Right lobe of liver (tissue), 6 donors: ENCODE measurements around the gene SEMA3B. TPM values are rescaled to one million over a fixed set of nuclear protein-coding genes. Genes with fewer than 3 reads are reported as not detected.

Source experiments
- ATAC-seq, 4 donors: fragments of 200-7000 bp; cut with Tn5 transposase; one replicate each; pipeline ENCODE4 v1.9.1; 2020; ENCODE audit warnings: mild to moderate bottlenecking in 4 of 4, moderate library complexity in 4 of 4
- DNase-seq, 3 donors: peaks; one replicate each; pipeline ENCODE4 v3.0.0-alpha.2; 2020
- H3K27ac ChIP-seq, 3 donors: fragments of 200-600 bp; one replicate each; pipeline ENCODE4 v1.8.0; 2022
- H3K27me3 ChIP-seq, 2 donors: fragments of 200-600 bp; one replicate each; pipeline ENCODE4 v1.8.0; 2022
- H3K36me3 ChIP-seq, 4 donors: fragments of 200-600 bp; sonication (generic) in 1 of 4; one replicate each; pipeline versions ENCODE4 v1.5.1 to v1.8.0; 2017 to 2022; ENCODE audit warnings: control low read depth in 1 of 4
- H3K4me1 ChIP-seq, 4 donors: fragments of 200-600 bp; sonication (generic) in 1 of 4; one replicate each; pipeline versions ENCODE4 v1.5.1 to v1.8.0; 2017 to 2022; ENCODE audit warnings: control low read depth in 1 of 4
- H3K4me3 ChIP-seq, 3 donors: fragments of 200-600 bp; one replicate each; pipeline ENCODE4 v1.8.0; 2022
- H3K9me3 ChIP-seq, 4 donors: fragments of 200-600 bp; sonication (generic) in 1 of 4; one replicate each; pipeline versions ENCODE4 v1.5.1 to v1.8.0; 2017 to 2022; ENCODE audit warnings: control low read depth in 1 of 4
- POLR2A ChIP-seq: fragments of 450-650 bp; IDR thresholded peaks from one replicate; pipeline ENCODE4 v1.6.1; 2017; ENCODE audit warnings: antibody characterized with exemption, mild to moderate bottlenecking
- WGBS: methylation state at CpG from one replicate; pipeline ENCODE4 v1.1.6; 2018; ENCODE audit warnings: low coverage, low lambda C conversion rate; ENCODE audit not compliant: insufficient coverage; ENCODE audit errors: missing lambda C conversion rate; 5-methylcytosine and 5-hydroxymethylcytosine counted together
- intact Hi-C, 2 donors: fragments of 100-400 bp; cut with DNase I; formaldehyde crosslinking; loops; one replicate each; pipeline versions ENCODE4 v1.11.2 to v1.14.1; 2022
- total RNA-seq, 6 experiments: library from RNA; depleted of rRNA in 2 of 6; stranded (reverse); fragments of >200 nt in 2 of 6; fragmentation: NEBNext Ultra II Directional in 3 of 6; extraction: Animal tissue kit (Norgen Biotek cat#: 25700) in 3 of 6; gene quantifications; one replicate each; pipeline versions ENCODE4 v1.1.0 to v1.2.4, GENCODE V29; 2016 to 2023
- TF ChIP-seq, protein P1 (sequence below), 4 donors: fragments of 200-600 bp in 3 of 4; fragments of 450-650 bp in 1 of 4; IDR thresholded peaks; one replicate each; pipeline versions ENCODE4 v1.5.1 to v1.8.0; 2016 to 2022; ENCODE audit warnings: antibody characterized with exemption in 4 of 4, mild to moderate bottlenecking in 2 of 4
- donor health status: DM: no; HTN: yes; CAD: no.
- donor health status: DM: no; HTN: no; CAD: no.
- donor health status: DM: no; HTN: no; CAD: no.
- donor health status: DM: no; HTN: yes; CAD: no.
- donor health status: DM: no; HTN: yes; CAD: no.

Gene SEMA3B
- total RNA-seq, 6 experiments from 2014 or later, result 1.7 to 4.5 (median 2.6) TPM

DNA sequence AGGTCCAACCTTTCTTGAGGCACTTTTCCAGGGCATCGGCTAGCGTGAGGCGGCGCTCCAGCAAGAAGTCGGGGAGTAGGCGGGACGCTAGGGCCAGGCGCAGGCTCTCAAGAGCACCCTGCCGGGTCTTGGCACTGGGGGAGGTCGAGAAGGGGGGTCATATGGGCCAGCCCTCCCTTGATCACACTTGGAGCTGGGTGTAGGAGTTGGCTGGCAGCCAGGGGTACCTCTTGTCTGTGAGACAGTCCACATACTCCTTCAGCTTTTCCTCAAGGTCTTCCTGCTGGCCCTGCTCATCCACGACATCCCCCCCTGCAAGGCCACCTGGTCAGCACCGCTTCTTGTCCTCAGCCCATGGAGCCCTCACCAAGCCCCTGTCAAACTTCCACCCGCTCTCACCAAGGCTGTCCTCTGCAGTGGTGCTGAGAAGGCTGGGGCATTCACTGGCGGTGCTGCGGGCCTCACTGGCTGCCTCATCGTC is 21.3 kb downstream of the SEMA3B start:
- Histone ChIP-seq H3K36me3 (peaks cover 0 to 29% (median 13%) of the 10 kb centered on the region in 4 donors), H3K9me3 (no peaks in the 10 kb centered on the region), H3K4me3 (no peak overlapping the region), H3K27ac (peak overlapping the region in 1 of 3 donors; percentile 94), H3K4me1 (peaks cover 0 to 13% (median 4%) of the 10 kb centered on the region in 4 donors), H3K27me3 (no peaks in the 10 kb centered on the region)
- WGBS, result 80% methylated on average over 1 of the region's 16 CpGs
- TF ChIP-seq, protein P1, sequence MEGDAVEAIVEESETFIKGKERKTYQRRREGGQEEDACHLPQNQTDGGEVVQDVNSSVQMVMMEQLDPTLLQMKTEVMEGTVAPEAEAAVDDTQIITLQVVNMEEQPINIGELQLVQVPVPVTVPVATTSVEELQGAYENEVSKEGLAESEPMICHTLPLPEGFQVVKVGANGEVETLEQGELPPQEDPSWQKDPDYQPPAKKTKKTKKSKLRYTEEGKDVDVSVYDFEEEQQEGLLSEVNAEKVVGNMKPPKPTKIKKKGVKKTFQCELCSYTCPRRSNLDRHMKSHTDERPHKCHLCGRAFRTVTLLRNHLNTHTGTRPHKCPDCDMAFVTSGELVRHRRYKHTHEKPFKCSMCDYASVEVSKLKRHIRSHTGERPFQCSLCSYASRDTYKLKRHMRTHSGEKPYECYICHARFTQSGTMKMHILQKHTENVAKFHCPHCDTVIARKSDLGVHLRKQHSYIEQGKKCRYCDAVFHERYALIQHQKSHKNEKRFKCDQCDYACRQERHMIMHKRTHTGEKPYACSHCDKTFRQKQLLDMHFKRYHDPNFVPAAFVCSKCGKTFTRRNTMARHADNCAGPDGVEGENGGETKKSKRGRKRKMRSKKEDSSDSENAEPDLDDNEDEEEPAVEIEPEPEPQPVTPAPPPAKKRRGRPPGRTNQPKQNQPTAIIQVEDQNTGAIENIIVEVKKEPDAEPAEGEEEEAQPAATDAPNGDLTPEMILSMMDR (IDR thresholded peaks at IDR 0.05), result no peak
- TF ChIP-seq POLR2A, result no peak
- DNase-seq, result peak in 1 of 3 donors; percentile 63
- intact Hi-C loops, result no loop called here
- ATAC-seq, result no peak

DNA sequence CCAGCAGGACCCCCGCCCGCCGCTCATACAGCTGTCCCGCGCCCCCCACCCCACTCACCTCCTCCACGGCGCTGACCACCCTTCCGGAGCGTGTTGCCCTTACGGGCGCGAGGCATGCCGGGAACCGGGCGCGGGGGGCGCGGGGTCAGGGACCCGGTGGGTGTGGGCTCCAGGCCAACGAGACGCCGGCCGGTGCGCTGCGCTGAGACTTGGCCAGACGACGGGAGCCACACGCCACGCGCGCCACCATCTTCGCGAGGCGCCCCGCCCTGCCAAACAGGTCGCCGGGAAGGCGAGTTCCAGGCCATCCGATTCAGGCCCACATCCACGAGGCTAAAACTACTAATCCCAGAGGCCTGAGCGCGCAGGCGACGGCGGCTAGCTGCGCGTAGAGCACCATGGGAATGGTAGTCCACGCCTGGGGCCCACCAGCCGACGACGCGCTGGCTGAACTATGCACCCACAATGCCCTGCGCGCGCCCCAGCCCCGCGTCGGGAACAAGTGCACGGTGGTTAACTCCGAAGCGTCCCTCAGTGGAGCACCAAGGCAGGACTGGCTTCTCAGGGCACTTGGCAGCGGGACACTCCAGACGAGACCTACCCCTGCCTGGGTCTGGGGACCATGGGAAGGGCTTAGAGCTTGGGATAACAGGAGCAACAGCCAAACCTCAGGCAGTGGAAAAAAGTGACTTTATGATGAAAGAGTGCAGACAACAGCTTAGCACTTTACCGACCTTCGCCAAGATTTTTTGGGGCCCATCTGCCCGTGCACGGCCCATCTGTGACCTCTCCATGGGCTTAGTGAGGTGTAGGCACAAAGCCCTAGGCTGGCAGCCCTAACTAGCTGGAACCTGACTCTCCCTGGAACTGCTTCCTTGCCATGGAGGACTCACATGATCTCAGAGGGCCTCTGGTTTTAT is 23.5 kb downstream of the SEMA3B start, which contains the start of gene IFRD2:
IFRD2 (minus strand) TSS at position 271 of the 920 bp plus-strand sequence; CDS start at position 116, 155 bp downstream.
- DNase-seq (peak; percentile 98 to 99 (median 99)), ATAC-seq (peak; percentile 85 to 92 (median 92))
- H3K27ac ChIP-seq, result peak within 1 kb of the TSS; percentile 69 to 94 (median 90)
- no peaks in the 10 kb centered on the region for H3K9me3 ChIP-seq
- intact Hi-C loops, result no loop called here
- under 1% methylated on average over 21 of the region's 67 CpGs for WGBS
- H3K36me3 ChIP-seq, result peaks cover 0 to 28% (median 11%) of the 10 kb centered on the region in 4 donors
- H3K4me3 ChIP-seq, result peak within 1 kb of the TSS; percentile 63 to 91 (median 91)
- H3K27me3 ChIP-seq, result no peaks in the 10 kb centered on the region
- H3K4me1 ChIP-seq, result peaks cover 0 to 13% (median 4%) of the 10 kb centered on the region in 4 donors
- TF ChIP-seq, protein P1 (IDR thresholded peaks at IDR 0.05), result no peak
- peak; percentile 72 for TF ChIP-seq POLR2A

DNA sequence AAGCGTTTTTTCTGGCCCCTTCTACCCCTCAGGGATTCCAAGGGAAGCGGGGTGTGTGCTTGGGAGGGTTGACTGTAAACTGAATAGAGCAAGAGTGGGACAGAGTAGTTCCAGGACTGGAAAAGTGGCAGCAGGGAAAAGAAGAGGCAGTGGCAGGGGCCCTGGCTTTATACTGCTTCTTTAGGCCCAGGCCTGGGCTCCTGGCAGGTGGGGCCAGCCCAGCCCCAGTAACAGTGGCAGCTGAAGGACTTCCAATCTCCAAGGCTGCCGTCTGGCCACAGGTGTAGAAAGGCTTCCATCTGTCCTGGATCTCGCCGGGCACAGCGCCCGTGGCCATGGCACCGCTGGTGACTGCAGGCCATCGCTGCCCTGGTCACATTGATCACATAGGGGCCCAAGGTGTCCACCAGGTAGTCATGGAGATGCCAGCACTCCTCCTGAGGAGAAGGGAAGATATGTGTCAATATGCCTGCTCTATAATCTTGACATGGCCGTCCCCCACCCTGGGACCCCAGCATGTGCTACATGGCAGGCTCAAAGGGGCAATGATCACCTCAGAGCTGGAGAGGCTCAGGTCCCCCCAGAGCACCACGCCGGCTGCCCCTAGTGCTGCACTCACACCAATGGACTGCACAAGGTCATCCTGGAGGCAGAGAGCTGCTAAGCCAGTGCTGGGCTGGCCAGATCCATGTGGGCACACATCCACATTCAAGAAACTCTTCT is 24.3 kb downstream of the SEMA3B start:
- intact Hi-C loops, result no loop called here
- peaks cover 0 to 20% (median 8%) of the 10 kb centered on the region in 4 donors for H3K36me3 ChIP-seq
- peak overlapping the region in 2 of 3 donors; percentile 91 for H3K4me3 ChIP-seq
- H3K9me3 ChIP-seq, result no peaks in the 10 kb centered on the region
- TF ChIP-seq, protein P1 (IDR thresholded peaks at IDR 0.05), result no peak
- H3K27me3 ChIP-seq, result no peaks in the 10 kb centered on the region
- WGBS, result 42% methylated on average over 2 of the region's 12 CpGs
- H3K4me1 ChIP-seq, result peaks cover 0 to 13% (median 4%) of the 10 kb centered on the region in 4 donors
- no peak for DNase-seq
- H3K27ac ChIP-seq, result peak overlapping the region in 2 of 3 donors; percentile 90 to 94
- no peak for ATAC-seq

DNA sequence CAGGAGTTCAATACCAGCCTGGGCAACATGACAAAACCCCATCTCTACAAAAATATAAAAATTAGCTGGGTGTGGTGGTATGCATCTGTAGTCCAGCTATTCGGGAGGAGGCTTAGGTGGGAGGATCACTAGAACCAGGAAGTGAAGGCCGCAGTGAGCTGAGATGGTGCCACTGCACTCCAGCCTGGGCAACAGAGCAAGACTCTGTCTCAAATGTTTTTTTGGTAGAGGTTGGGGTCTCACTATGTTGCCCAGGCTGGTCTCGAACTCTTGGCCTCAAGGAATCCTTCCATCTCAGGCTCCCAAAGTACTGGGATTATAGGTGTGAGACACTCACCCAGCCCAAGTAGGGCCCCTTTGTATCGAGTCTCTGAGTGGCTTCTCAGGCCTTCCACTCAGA is 25.1 kb downstream of the SEMA3B start:
- H3K4me3 ChIP-seq, result no peak overlapping the region
- peaks cover 0 to 12% (median 4%) of the 10 kb centered on the region in 4 donors for H3K36me3 ChIP-seq
- no peak for TF ChIP-seq POLR2A
- H3K27me3 ChIP-seq, result no peaks in the 10 kb centered on the region
- no peak overlapping the region for H3K27ac ChIP-seq
- DNase-seq (no peak), ATAC-seq (no peak)
- no CpG with 5 or more reads among the region's 4 CpGs for WGBS
- no peaks in the 10 kb centered on the region for H3K9me3 ChIP-seq
- peaks cover 0 to 20% (median 5%) of the 10 kb centered on the region in 4 donors for H3K4me1 ChIP-seq
- intact Hi-C loops, result no loop called here
